ENCODE measurements around the gene RASA4B. TPM values are rescaled to one million over a fixed set of nuclear protein-coding genes. Genes with fewer than 3 reads are reported as not detected.
"Not testable (repeated sequence)": the region's sequence is repeated elsewhere in the genome, so short reads cannot be mapped to it uniquely, and the experiment has no call there.

The RASA4B gene
- total RNA-seq, 1 experiment from 2014 or later = 13.9 TPM

DNA sequence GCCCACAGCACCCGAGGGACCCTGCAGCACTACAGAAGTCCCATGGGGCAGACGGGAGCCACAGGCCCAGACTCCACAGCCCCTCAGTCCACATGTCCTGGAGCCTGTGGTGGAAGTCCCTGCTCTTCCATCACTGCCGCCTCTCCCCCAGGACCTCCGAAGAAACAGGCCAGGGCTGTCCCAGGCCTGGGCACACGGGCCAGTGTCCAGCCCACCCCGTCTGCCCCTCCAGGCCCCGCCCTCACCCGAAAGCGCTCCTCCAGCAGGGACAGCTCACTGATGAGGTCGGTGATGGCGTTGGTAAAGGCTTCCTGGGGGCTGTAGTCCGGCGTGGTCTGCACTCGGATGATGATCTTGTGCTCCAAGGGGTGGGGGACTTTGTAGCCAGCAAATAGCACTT is 43.5 kb downstream of the RASA4B start:
- not testable (repeated sequence) for DNase-seq (ENCODE audit: low spot score)

DNA sequence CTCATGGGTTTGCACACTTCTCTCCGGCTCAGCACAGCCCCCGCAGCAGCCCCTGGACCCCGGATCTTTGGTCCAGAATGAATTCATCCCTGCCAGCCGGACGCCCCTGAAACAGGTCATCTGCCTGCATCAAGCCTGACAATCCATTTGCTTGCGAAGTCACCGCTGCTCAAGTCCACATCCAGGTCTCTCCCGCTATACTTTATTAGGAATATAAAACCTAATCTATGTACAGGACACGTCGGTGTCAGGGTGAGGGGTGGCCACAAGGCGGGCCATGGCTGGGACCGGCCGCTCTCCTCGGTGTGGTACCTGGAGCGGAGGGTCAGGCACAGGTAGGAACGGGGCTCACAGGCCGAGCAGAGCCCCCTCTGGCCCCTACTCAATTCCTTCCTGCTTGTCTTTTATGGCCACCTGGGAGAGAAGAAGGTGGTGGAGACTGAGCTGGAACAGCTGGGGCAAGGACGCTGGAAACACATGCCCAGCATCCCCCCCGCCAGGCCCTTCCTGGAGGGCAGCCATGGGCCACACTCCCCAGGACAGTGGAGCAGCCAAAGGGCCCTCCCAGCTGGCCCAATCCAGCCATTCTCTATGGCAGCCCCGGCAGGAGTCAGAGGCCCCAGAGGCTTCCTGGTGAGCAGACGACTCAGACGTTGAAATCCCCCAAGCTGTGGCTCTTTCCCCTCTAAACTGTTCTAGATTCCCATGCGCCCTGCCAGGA is 44.1 kb downstream of the RASA4B start:
- DNase-seq (ENCODE audit: low spot score) = no peak

DNA sequence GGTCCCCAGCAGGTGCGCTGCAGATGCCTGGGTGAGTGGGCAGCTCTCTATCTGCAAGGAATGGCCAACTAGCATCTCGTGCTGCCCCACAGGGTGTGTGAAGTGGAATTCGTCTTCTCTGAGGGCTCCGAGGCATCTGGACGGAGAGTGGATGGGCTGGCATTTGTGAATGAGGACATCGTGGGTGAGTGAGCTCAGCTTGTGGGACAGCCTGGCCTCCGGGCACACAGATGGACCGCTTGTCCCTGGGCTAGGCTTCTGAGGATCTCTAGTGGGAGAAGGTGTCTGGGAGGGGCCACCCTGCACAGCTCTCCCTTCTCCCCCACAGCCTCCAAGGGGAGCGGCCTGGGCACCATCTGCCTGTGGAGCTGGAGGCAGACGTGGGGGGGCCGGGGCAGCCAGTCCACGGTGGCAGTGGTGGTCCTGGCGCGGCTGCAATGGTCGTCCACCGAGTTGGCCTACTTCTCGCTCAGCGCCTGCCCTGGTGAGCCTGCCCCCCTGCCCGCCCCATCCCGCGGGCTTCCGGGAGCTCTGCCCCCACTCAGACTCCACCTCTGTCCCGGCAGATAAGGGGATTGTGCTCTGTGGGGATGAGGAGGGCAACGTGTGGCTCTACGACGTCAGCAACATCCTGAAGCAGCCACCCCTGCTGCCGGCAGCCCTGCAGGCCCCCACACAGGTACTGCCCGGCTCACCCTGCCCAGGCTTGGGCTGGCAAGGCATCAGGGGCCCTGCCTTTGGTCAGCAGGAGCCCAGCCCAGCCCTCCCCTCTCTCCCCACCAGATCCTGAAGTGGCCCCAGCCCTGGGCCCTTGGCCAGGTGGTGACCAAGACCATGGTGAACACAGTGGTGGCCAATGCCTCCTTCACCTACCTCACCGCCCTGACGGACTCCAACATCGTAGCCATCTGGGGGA is 45.2 kb downstream of the RASA4B start:
- no peak for DNase-seq (ENCODE audit: low spot score)

DNA sequence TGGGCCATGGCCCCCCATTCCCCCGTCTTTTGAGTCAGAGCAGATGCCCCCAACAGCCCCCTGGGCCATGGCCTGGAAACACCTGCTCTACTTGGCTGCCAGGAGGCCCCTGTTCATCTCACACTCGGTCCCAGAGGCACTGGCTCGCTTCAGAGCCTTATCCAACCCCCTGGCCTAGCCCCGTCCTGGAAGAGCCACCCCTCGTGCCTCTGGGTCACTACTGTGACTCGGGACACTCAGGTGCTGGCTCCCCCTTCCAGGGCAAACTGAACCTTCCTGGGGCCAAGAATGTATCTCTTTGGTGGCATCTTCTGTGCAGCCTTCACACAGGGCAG is 45.8 kb downstream of the RASA4B start:
- DNase-seq (ENCODE audit: low spot score) = no peak

DNA sequence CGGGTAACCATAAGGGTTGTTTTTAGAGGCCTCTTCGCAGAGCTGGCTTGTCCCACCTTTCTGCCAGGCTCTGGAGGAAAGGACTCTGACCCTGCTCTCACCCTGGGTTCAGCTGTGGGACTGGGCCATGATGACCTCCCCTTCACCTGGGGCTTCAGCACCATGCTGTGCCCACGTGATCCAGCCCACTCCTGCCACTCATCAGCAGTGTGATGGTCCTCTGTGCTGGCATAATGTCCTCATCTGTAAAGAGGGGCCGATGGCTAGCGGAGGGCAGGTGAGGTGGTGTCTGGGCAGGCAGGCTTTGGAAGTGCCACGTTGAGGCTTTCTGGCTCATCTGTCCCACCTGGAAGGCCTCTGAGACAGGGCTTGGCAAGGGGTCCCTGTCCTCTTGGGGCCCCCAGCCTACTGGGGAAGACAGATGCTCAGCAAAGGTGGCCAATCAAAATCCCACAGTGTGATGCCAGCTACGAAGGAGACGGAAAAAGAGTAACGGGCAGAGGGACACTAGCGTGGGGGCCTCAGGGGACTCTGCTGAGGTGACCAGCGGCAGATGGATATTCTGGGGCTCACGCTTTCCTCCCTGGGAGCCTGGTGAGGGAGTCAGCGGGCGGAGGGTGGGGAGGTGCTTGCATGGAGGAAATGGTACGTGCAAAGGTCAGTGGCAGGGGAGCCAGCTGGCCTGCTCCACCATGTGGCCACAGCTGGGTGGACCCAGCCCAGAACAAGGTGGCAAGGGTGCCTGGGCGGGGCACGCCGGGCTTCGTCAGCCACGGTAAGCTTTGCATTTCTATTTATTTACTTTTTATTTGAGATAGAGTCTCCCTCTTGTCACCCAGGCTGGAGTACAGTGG is 47.4 kb downstream of the RASA4B start:
- peak; percentile 61 for DNase-seq (ENCODE audit: low spot score)

DNA sequence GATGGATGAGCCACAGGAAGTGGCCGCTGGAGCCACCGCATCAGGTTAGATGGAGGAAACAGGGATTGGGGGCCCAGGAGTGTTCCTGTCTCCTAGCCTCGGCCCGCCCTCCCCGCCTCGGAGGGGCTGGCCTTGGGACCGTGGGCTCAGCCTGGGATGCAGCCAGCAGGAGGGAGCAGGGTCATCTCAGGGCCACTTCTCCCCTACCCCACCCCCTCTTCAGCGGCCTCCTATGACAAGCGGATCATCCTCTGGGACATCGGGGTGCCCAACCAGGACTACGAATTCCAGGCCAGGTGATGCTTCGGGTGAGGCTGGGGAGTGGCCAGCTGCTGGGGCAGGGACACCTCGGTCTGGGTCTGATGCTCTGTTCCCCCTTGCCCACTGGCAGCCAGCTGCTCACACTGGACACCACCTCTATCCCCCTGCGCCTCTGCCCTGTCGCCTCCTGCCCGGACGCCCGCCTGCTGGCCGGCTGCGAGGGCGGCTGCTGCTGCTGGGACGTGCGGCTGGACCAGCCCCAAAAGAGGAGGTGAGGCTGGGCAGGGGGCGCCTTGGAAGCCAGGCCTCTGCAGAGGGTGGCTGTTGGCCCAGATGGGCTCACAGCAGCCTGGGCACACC is 48.1 kb downstream of the RASA4B start:
- no peak for DNase-seq (ENCODE audit: low spot score)

DNA sequence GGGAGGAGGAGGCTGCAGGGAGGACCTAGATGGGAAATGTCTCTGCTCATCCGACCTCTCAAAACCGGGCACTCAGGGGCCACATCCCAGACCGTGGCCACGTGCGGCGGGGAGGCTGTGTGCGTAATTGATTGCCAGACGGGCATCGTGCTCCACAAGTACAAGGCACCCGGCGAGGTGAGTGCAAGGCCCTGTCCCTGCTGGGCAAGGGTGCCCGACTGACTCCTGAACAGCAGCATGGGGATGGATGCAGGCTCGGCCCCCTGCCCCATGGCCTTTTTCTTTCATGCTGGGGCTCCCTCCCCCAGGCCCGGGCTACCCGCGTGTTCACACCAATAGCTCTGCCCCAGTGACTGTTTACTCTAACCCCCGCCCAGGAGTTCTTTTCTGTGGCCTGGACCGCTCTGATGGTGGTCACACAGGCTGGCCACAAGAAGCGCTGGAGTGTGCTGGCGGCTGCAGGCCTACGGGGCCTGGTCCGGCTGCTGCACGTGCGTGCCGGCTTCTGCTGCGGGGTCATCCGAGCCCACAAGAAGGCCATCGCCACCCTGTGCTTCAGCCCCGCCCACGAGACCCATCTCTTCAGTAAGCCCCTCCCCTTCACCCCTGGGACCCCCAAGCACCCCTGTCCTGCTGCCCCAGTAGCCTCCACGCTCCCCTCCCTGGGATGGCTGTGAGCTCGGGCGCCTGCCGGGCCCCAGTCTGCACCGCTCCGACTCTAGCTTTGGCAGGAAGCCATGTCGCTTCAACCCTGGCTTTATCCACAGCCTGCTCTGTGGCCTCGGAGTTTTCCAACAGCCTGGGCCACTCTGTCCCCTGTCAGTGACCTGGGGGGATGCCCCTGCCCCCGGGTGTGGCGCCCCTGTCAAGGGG is 48.9 kb downstream of the RASA4B start:
- DNase-seq (ENCODE audit: low spot score) = no peak

DNA sequence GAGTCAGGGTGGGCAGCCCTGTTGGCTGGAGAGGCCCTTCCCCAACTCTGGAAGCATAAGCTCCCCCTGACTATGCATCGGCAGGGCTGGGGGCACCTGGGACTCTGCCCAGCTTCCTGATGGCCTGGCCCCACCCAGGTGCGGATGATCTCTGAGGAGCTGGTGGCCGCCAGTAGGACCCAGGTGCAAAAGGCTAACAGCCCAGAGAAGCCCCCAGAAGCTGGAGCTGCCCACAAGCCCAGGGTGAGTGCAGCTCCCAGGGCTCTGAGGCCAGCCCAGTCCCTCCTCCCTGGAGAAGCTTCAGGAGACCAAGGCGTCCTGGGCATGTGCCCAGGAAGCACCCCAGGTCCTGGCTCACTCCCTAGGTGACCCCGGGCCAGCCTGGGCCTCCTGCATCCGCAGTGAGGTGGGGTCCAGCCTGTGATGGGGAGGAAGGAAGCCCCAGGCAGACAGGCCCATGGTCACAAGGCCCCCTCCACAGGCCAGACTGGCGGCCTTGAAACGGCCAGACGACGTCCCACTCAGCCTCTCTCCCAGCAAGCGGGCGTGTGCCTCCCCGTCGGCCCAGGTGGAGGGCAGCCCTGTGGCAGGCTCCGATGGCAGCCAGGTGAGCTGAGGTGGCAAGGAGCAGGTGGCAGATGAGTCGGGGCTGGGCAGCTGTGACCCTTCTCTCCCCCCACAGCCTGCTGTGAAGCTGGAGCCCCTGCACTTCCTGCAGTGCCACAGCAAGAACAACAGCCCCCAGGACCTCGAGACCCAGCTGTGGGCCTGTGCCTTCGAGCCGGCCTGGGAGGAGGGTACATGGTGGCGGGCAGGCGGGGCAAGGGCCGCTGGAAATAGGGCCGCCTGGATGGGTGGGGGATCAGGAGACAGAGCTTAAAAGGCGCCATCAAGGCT is 49.7 kb downstream of the RASA4B start:
- DNase-seq (ENCODE audit: low spot score) = no peak

DNA sequence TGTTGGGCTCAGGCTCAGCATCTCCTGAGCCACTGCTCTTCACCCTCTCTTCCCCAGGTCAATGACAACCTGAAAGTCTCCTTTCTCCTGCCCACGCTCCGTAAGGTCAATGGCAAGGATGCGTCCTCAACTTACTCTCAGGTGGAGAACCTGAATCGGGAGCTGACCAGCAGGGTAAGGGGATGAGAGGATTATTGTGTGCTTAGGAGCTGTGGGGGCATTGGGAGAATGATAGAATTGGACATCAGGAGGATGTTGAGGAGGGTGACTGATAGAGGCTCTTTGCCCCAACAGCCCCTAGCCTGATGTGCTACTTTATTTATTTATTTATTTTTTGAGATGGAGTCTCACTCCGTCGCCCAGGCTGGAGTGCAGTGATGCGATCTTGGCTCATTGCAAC is 51.5 kb downstream of the RASA4B start:
- DNase-seq (ENCODE audit: low spot score) = no peak

DNA sequence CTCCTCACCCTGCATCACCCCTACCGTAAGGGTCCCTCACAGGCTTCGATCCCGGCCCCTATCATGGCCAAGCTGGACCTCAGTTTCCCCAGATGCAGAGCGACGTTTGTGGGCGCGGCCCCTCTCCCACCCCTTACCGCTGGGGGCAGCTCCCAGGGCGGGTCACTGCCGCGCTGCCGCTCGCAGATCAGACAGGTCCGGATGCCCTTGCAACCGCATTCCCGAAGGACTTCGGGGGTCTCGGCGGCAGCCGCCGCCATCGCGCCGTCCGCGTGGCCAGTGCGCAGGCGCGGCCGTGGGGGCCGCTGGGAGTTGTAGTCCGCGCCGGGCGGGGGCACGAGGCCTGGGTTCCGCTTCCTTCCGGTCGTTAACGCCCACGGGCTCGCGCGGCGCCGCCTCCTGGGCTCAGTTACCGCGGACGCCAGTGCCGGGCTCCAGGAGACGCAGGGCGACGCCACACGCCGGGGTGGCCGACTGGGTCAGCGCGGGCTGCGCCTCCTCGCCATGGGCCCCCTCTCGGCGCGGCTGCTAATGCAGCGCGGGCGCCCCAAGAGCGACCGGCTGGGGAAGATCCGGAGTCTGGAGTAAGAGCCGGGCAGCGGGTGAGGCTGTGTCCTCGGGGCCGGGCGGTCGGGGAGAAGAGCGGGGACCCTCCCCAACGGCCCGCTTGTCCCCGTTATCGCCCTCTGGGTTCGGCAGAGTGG is 52.8 kb downstream of the RASA4B start, which contains the start of the genes ALKBH4 and LRWD1:
Gene ALKBH4 (minus strand): TSS at position 287 of the 704 bp plus-strand sequence. CDS start 27 bp downstream, at position 260.
Gene LRWD1 (plus strand): TSS at position 408 of the 704 bp plus-strand sequence. CDS start 97 bp downstream, at position 505.
- DNase-seq (ENCODE audit: low spot score) = peak; percentile 95

DNA sequence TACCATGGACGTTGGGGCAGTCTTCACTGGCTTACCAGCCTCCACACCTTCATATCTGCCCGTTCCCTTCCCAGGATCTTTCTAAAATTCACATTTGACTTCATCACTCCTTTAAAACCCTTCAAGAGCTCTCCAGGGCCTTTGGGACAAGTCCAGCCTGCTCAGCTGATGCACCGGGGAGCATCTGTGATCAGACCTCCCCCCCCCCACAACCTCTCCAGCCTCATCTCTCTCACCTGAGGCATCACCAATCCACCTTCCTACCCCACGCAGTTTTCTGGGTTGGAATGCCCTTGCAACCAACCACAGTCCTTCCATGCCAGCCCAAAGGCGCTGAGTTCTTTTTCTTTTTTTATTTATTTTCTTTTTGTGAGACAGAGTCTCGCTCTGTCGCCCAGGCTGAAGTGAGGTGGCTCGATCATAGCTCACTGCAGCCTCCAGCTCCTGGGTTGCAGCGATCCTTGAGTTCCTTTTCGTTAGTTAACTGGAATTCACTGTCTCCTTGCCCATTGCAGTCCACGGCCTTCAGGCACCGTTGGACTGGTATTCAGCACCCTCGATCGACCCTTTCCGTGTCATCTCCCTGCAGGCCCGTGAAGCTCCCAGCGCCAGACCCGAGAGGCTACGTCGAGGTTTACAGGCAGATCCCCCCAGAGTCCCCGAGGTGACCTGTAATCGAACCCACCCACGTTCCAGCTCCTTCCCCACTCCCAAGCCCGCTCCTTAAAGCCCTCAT is 53.6 kb downstream of the RASA4B start:
- DNase-seq (ENCODE audit: low spot score) = peak; percentile 32

DNA sequence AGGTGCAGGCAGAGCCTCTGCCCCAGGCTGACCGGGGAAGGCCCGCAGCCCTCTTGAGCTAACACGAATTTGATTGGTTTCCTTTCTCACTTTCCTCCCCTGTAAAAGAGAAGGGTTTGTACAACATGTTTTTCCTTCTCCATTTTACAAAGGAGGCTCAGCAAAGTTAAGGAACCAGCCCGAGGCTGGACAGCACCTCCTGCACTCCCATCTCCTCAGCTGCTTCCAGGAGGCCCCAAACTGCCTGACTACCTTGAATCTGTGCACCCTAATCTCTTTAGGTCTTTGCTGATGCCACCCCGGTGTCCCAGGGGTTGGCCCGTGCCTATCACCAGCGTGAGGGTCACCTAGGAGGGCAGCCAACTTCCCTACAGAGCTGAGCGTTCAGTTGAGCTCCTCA is 57.1 kb downstream of the RASA4B start:
- no peak for DNase-seq (ENCODE audit: low spot score)

DNA sequence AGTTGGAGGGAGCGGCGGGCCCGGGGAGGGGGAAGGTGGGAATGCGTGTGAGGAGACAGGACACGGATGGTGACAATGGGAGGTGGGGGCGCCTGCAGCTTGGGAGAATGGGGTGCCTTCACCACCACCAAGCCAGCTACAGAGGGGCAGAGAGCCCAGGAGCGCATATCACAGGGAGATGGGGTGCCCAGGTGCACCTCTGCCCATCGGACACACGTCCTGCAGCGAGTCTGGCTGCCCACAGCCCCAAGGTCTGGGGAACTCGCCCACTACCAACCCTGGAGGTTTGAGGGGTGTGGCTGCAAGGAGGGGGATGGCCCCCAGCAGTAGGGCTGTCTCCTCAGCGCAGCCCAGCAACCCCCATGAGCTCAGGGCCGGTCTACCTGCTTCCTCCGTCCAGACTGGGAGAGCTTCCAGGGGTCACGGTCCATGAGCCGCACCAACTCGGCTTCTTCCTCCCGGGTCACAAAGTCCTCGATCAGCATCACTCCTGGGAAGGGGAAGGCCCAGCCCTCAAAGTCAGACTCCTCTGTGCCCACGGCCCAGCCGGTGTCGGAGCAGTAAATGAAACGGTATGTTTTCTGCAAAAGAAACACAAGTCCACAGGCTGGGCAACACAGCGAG is 58.2 kb downstream of the RASA4B start:
- no peak for DNase-seq (ENCODE audit: low spot score)

DNA sequence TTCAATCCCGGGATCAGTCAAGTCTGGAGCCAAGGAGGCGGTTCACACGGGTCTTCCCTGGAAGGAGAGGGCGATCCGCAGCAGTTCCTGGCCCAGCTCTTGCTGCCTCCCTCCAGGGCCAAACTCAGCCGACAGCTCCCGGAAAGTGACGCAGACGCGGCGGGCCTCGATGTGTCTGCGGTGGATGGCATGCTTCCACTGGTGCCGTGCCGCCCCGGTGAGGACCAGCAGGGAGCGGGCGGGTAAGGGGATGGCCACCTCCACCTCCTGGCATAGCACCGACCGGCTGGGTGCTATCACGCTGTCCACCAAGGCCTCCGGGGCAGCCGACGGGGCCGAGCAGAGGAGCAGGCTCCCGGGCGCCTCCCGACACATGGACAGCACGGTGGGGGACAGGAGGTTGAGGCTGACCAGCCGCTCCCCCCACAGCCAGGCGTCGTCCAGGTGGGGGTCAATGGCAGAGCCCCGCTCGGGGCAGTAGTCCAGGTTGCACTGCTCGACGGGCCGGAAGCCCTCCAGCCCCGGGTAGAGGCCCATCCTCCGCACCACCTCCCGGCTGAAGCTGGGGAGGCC is 60.1 kb downstream of the RASA4B start:
- no peak for DNase-seq (ENCODE audit: low spot score)

DNA sequence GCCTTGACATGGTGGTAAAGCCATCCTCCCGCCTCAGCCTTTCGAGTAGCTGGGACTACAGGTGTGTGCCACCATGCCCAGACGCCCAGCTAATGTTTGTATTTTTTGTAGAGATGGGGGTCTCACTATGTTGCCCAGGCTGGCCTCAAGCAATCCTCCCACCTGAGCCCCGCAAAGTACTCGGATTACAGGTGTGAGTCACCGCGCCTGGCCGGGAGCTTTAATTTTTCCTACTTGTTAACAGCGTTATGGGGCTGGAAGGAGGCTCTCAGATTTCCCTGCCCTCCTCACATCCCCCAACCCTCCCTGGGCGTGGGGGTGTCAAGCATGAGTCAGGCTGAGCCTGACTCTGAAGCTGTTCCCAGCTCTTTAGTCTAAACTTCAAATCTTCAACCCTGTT is 61.2 kb downstream of the RASA4B start:
- DNase-seq (ENCODE audit: low spot score) = no peak

DNA sequence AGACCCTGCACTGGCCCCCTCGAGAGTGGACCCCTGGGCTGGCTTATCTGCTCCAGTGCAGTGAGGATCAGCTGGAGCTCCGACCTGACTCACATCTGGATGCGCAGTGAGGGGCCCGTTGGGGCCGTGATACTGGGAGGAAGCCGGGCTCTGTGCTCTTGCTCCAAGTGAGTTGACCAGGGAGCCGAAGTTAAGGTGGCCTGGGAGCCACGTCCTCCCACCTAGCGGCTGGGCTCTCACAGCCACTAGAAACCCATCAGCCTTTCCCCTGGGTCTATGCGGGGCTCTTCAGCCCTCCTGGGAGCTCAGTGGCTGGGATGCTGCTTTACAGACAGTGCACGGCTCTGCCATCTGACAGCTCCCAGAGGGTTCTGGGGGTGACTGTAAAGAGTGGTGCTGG is 62.0 kb downstream of the RASA4B start:
- no peak for DNase-seq (ENCODE audit: low spot score)

DNA sequence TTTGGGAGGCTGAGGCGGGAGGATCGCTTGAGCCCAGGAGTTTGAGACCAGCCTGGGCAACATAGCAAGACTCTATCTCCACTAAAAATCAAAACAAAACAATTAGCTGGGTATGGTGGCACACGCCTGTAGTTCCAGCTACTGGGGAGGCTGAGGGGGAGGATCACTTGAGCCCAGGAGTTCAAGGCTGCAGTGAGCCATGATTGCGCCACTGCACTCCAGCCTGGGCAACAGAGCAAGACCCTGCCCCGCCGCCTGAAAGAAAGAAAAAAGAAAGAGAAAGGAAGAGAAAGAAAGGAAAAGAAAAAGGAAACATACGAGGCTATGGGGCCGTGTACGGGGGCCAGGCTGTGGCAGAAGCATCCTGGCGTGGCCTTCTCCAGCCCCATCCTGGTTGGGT is 62.6 kb downstream of the RASA4B start:
- not testable (repeated sequence) for DNase-seq (ENCODE audit: low spot score)
